Fibroblast of pulmonary artery (primary cell): Measurements from ENCODE around the gene CUX1.
A peak's percentile ranks its signal among the peaks of the same experiment; 100 is the strongest.
"Not testable (repeated sequence)": the region's sequence is repeated elsewhere in the genome, so short reads cannot be mapped to it uniquely, and the experiment has no call there.

Experiments used
- DNase-seq: peaks from one replicate; pipeline ENCODE4 v3.0.0-alpha.2; 2010; ENCODE audit warnings: low read depth
- H3K4me3 ChIP-seq: replicated peaks from 2 replicates; pipeline ENCODE4 v1.5.1; 2011; ENCODE audit warnings: low read depth, mild to moderate bottlenecking, control low read depth, low read length, moderate library complexity
- CTCF ChIP-seq: IDR thresholded peaks from 2 replicates; pipeline ENCODE4 v1.5.1; 2011; ENCODE audit warnings: mild to moderate bottlenecking, control low read depth, low read length, inconsistent platforms; ENCODE audit errors: missing control alignments

CUX1 gene

GRCh38 chr7:101923602-101923985 lies 106.2 kb downstream of the CUX1 start:
- H3K4me3 ChIP-seq: no peak overlapping the region
- no peak for TF ChIP-seq CTCF
- DNase-seq: no peak

GRCh38 chr7:101924171-101924570 lies 106.7 kb downstream of the CUX1 start:
- no peak overlapping the region for H3K4me3 ChIP-seq
- TF ChIP-seq CTCF: no peak
- peak; percentile 50 for DNase-seq

- DNase-seq: no peak
- TF ChIP-seq CTCF: no peak
Measured at GRCh38 chr7:101926265-101926664, 108.8 kb downstream of the CUX1 start.

GRCh38 chr7:101927389-101927788 lies 110.0 kb downstream of the CUX1 start:
- H3K4me3 ChIP-seq: no peak overlapping the region
- no peak for TF ChIP-seq CTCF
- DNase-seq: no peak

More at GRCh38 chr7:101926265-101926664, 108.8 kb downstream of the CUX1 start:
- no peak overlapping the region for H3K4me3 ChIP-seq

DNA sequence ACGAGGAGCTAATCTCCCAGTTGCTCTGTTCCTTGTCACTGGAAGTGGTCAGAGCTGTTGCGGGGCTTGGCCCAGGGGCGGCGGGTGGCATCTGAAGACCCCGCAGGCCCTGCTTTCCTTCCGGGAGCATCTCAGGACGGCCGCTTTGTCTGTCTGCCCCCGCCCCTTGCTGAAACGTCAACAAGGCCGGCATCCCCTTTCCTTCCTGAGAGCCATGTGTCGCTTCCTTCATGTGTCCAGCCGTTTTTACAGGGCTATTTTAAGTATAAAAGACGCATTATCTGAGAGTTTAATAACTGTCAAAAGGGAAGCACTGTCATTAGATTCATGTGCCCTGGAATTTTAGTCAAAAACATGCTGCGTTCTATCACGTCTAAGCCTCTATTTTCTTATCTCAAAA lies 110.4 kb downstream of the CUX1 start:
- peak; percentile 29 for DNase-seq
- no peak overlapping the region for H3K4me3 ChIP-seq
- TF ChIP-seq CTCF: no peak

GRCh38 chr7:101929256-101929655 lies 111.8 kb downstream of the CUX1 start:
- no peak for TF ChIP-seq CTCF
- DNase-seq: no peak
- H3K4me3 ChIP-seq: no peak overlapping the region

- H3K4me3 ChIP-seq, DNase-seq: not testable (repeated sequence)
Measured at GRCh38 chr7:101929911-101930310, 112.5 kb downstream of the CUX1 start.

GRCh38 chr7:101932083-101932482 lies 114.7 kb downstream of the CUX1 start:
- TF ChIP-seq CTCF: no peak
- no peak overlapping the region for H3K4me3 ChIP-seq
- DNase-seq: no peak
